Measurements from ENCODE around the gene SLC5A1. TPM values are rescaled to one million over a fixed set of nuclear protein-coding genes. Genes with fewer than 3 reads are reported as not detected.
"Not testable (repeated sequence)": the region's sequence is repeated elsewhere in the genome, so short reads cannot be mapped to it uniquely, and the experiment has no call there.

The SLC5A1 gene
- total RNA-seq, 4 donors from 2014 or later, result 0.24 TPM; not detected in 3

DNA sequence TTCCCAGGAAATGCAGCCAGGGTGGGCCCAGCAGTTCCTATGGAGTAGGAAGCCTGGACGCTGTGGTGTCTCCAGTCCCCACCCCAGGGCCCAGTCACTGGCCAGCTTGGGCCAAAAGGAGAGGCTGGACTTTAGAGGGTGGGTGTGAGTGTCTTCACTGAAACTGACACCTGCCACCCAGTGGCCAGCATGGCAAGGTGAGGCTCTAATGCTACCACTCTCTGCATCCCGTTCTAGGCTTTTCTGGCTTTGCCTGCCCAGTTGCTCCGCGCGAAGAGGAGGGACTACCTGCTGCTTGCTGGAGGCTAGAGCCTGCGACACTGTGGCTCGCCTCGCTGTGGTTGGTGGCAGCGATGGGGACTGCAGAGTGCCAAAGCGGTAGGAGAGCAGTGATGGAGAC, 80.6 kb downstream of the SLC5A1 start:
- ATAC-seq (no peak), DNase-seq (no peak)
- Histone ChIP-seq H3K9me3 (no peaks in the 10 kb centered on the region), H3K4me3 (no peak overlapping the region), H3K4me1 (no peaks in the 10 kb centered on the region), H3K27ac (no peak overlapping the region), H3K27me3 (no peaks in the 10 kb centered on the region), H3K36me3 (no peaks in the 10 kb centered on the region)
- in situ Hi-C loops (cut with MboI; ENCODE audit: low sequenced_read_pairs in 4 of 4) (no loop called here), intact Hi-C loops (cut with DNase I; ENCODE audit: low total_unique reads) (no loop called here)
- no peak for TF ChIP-seq POLR2A (IDR thresholded peaks at IDR 0.05)
- TF ChIP-seq, protein P1, sequence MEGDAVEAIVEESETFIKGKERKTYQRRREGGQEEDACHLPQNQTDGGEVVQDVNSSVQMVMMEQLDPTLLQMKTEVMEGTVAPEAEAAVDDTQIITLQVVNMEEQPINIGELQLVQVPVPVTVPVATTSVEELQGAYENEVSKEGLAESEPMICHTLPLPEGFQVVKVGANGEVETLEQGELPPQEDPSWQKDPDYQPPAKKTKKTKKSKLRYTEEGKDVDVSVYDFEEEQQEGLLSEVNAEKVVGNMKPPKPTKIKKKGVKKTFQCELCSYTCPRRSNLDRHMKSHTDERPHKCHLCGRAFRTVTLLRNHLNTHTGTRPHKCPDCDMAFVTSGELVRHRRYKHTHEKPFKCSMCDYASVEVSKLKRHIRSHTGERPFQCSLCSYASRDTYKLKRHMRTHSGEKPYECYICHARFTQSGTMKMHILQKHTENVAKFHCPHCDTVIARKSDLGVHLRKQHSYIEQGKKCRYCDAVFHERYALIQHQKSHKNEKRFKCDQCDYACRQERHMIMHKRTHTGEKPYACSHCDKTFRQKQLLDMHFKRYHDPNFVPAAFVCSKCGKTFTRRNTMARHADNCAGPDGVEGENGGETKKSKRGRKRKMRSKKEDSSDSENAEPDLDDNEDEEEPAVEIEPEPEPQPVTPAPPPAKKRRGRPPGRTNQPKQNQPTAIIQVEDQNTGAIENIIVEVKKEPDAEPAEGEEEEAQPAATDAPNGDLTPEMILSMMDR (IDR thresholded peaks at IDR 0.05 in 4 of 5, conservative IDR thresholded peaks at IDR 0.05 in 1 of 5), result no peak

DNA sequence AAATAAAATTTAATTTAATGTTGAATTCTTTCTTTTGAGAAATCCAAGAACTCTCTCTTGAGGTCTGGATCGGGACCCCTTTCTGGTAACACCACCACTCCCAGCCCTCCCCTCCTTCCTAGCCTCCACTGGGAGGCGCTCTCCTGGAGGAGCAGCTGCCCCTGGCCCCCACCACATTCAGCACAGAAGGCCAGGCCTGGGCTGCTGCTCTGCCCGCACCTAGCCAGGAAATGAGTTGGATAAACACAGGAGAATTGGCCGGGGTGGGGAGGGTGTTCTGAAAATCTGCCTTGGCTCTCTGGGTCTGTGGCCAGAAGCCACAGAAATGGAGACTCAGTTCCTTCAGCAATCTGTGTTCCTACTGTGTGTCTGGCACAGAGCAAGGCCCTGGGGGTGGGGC, 84.8 kb downstream of the SLC5A1 start:
- no peaks in the 10 kb centered on the region for H3K4me1 ChIP-seq
- ATAC-seq, result no peak
- no peak for DNase-seq
- in situ Hi-C loops (cut with MboI; ENCODE audit: low sequenced_read_pairs in 4 of 4) (no loop called here), intact Hi-C loops (cut with DNase I; ENCODE audit: low total_unique reads) (no loop called here)
- H3K36me3 ChIP-seq, result no peaks in the 10 kb centered on the region
- H3K27me3 ChIP-seq, result no peaks in the 10 kb centered on the region
- no peak overlapping the region for H3K27ac ChIP-seq
- H3K9me3 ChIP-seq, result no peaks in the 10 kb centered on the region
- TF ChIP-seq POLR2A (IDR thresholded peaks at IDR 0.05), result no peak
- TF ChIP-seq, protein P1 (IDR thresholded peaks at IDR 0.05 in 4 of 5, conservative IDR thresholded peaks at IDR 0.05 in 1 of 5), result no peak
- no peak overlapping the region for H3K4me3 ChIP-seq

DNA sequence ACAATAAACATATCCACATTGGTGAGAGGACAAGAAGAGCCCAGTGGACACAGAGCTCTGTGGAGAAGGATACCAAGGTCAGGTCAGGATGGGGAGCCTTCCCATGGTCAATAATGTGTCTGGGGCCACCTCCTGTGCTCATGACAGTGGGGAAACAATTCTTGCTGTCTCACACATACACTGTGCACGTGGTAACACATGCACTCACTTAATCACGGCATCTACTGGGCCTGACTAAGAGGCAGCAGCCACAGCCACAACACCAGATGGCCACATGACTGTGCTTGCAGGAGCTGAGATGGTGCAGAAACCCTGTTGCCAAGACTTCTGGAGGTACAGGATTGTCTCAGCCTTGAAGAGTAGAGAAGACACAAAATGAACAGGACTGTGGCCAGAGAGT, 87.4 kb downstream of the SLC5A1 start:
- peaks cover 0 to 3% (median 0%) of the 10 kb centered on the region in 3 donors for H3K27me3 ChIP-seq
- no peak overlapping the region for H3K27ac ChIP-seq
- intact Hi-C loops (cut with DNase I; ENCODE audit: low total_unique reads) (no loop called here), in situ Hi-C loops (cut with MboI; ENCODE audit: low sequenced_read_pairs in 4 of 4) (no loop called here)
- ATAC-seq (no peak), DNase-seq (no peak)
- H3K4me3 ChIP-seq, result no peak overlapping the region
- H3K4me1 ChIP-seq, result no peaks in the 10 kb centered on the region
- no peak for TF ChIP-seq POLR2A (IDR thresholded peaks at IDR 0.05)
- TF ChIP-seq, protein P1 (IDR thresholded peaks at IDR 0.05 in 4 of 5, conservative IDR thresholded peaks at IDR 0.05 in 1 of 5), result no peak
- H3K9me3 ChIP-seq, result no peaks in the 10 kb centered on the region
- H3K36me3 ChIP-seq, result no peaks in the 10 kb centered on the region

DNA sequence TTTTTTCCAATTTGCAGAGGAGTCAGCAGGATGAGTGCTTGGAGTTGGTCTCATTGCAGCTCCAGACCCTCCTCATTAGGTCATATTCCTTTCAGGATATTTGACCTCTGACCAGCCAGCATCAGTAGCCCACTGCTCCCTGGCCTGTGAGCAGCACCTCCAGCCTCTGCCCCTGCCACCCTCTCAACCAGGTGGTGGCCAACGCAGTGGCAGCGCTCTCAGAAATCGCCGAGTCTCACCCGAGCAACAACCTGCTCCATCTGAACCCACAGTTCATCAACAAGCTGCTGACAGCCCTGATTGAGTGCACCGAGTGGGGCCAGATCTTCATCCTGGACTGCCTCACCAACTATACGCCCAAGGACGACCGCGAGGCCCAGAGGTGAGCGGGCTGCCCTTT, 89.1 kb downstream of the SLC5A1 start:
- DNase-seq, result no peak
- in situ Hi-C loops (cut with MboI; ENCODE audit: low sequenced_read_pairs in 4 of 4), result no loop called here
- ATAC-seq, result no peak
- Histone ChIP-seq H3K9me3 (no peaks in the 10 kb centered on the region), H3K27ac (no peak overlapping the region), H3K36me3 (no peaks in the 10 kb centered on the region), H3K27me3 (peaks cover 0 to 3% (median 0%) of the 10 kb centered on the region in 3 donors), H3K4me3 (no peak overlapping the region), H3K4me1 (no peaks in the 10 kb centered on the region)
- intact Hi-C loops (cut with DNase I; ENCODE audit: low total_unique reads), result no loop called here
- TF ChIP-seq, protein P1 (IDR thresholded peaks at IDR 0.05 in 4 of 5, conservative IDR thresholded peaks at IDR 0.05 in 1 of 5), result no peak
- no peak for TF ChIP-seq POLR2A (IDR thresholded peaks at IDR 0.05)

GRCh38 chr22:32132783-32133182, 89.7 kb downstream of the SLC5A1 start:
- intact Hi-C loops (cut with DNase I; ENCODE audit: low total_unique reads), result no loop called here
- no peak for ATAC-seq

GRCh38 chr22:32134796-32135195, 91.7 kb downstream of the SLC5A1 start:
- H3K27ac ChIP-seq; ATAC-seq; intact Hi-C loops (cut with DNase I; ENCODE audit: low total_unique reads); DNase-seq; H3K9me3 ChIP-seq; H3K4me3 ChIP-seq; H3K27me3 ChIP-seq; H3K36me3 ChIP-seq; H3K4me1 ChIP-seq; in situ Hi-C loops (cut with MboI; ENCODE audit: low sequenced_read_pairs in 4 of 4): not testable (repeated sequence)

More at GRCh38 chr22:32132783-32133182, 89.7 kb downstream of the SLC5A1 start:
- no peak overlapping the region for H3K4me3 ChIP-seq
- no peaks in the 10 kb centered on the region for H3K4me1 ChIP-seq
- peaks cover 0 to 3% (median 2%) of the 10 kb centered on the region in 3 donors for H3K27me3 ChIP-seq
- no peaks in the 10 kb centered on the region for H3K36me3 ChIP-seq
- DNase-seq, result no peak
- H3K9me3 ChIP-seq, result no peaks in the 10 kb centered on the region
- no peak for TF ChIP-seq POLR2A (IDR thresholded peaks at IDR 0.05)
- TF ChIP-seq, protein P1 (IDR thresholded peaks at IDR 0.05 in 4 of 5, conservative IDR thresholded peaks at IDR 0.05 in 1 of 5), result no peak
- H3K27ac ChIP-seq, result no peak overlapping the region
- in situ Hi-C loops (cut with MboI; ENCODE audit: low sequenced_read_pairs in 4 of 4), result no loop called here

GRCh38 chr22:32135958-32136357, 92.9 kb downstream of the SLC5A1 start:
- ATAC-seq; DNase-seq; H3K9me3 ChIP-seq; H3K27ac ChIP-seq; H3K36me3 ChIP-seq; H3K4me3 ChIP-seq; H3K27me3 ChIP-seq; in situ Hi-C loops (cut with MboI; ENCODE audit: low sequenced_read_pairs in 4 of 4); intact Hi-C loops (cut with DNase I; ENCODE audit: low total_unique reads); H3K4me1 ChIP-seq: not testable (repeated sequence)

Data from gastrocnemius medialis (tissue), 4 donors.